Upper lobe of right lung (tissue), 1 donor: ENCODE results near the gene HNRNPH2. TPM values are rescaled to one million over a fixed set of nuclear protein-coding genes. Genes with fewer than 3 reads are reported as not detected.

Experiments
- ATAC-seq: fragments of 200-7000 bp; cut with Tn5 transposase; one replicate; pipeline ENCODE4 v1.9.1; 2020; ENCODE audit warnings: mild to moderate bottlenecking, moderate library complexity
- DNase-seq: peaks from one replicate; pipeline ENCODE4 v3.0.0-alpha.2; 2020
- H3K27ac ChIP-seq: fragments of 200-600 bp; one replicate; pipeline ENCODE4 v1.8.0; 2022
- H3K27me3 ChIP-seq: fragments of 200-600 bp; one replicate; pipeline ENCODE4 v1.8.0; 2022; ENCODE audit warnings: mild to moderate bottlenecking
- H3K36me3 ChIP-seq: fragments of 200-600 bp; one replicate; pipeline ENCODE4 v1.8.0; 2022
- H3K4me1 ChIP-seq: fragments of 200-600 bp; one replicate; pipeline ENCODE4 v1.8.0; 2022
- H3K4me3 ChIP-seq: fragments of 200-600 bp; one replicate; pipeline ENCODE4 v1.8.0; 2022; ENCODE audit warnings: mild to moderate bottlenecking
- H3K9me3 ChIP-seq: fragments of 200-600 bp; one replicate; pipeline ENCODE4 v1.8.0; 2022
- intact Hi-C: fragments of 100-400 bp; cut with DNase I; formaldehyde crosslinking; loops from one replicate; pipeline ENCODE4 v1.11.0; 2022
- total RNA-seq: library from RNA; stranded (reverse); fragmentation: NEBNext Ultra II Directional; extraction: Animal tissue kit (Norgen Biotek cat#: 25700); gene quantifications from one replicate; pipeline ENCODE4 v1.2.1, GENCODE V29; 2021
- TF ChIP-seq, protein P1 (sequence below): fragments of 200-600 bp; IDR thresholded peaks from one replicate; pipeline ENCODE4 v1.8.0; 2022; ENCODE audit warnings: antibody characterized with exemption
- donor health status: DM: no; HTN: yes; CAD: no; lungs with severe emphysema.

HNRNPH2 gene
- total RNA-seq, 1 donor from 2014 or later = 67.1 TPM

GRCh38 chrX:101417981-101418841, 10.2 kb downstream of the HNRNPH2 start:
- H3K9me3 ChIP-seq = no peaks in the 10 kb centered on the region
- H3K27ac ChIP-seq = peak overlapping the region; percentile 94
- TF ChIP-seq, protein P1, sequence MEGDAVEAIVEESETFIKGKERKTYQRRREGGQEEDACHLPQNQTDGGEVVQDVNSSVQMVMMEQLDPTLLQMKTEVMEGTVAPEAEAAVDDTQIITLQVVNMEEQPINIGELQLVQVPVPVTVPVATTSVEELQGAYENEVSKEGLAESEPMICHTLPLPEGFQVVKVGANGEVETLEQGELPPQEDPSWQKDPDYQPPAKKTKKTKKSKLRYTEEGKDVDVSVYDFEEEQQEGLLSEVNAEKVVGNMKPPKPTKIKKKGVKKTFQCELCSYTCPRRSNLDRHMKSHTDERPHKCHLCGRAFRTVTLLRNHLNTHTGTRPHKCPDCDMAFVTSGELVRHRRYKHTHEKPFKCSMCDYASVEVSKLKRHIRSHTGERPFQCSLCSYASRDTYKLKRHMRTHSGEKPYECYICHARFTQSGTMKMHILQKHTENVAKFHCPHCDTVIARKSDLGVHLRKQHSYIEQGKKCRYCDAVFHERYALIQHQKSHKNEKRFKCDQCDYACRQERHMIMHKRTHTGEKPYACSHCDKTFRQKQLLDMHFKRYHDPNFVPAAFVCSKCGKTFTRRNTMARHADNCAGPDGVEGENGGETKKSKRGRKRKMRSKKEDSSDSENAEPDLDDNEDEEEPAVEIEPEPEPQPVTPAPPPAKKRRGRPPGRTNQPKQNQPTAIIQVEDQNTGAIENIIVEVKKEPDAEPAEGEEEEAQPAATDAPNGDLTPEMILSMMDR = no peak
- no peaks in the 10 kb centered on the region for H3K27me3 ChIP-seq
- H3K4me1 ChIP-seq = no peaks in the 10 kb centered on the region
- H3K4me3 ChIP-seq = peak overlapping the region; percentile 61
- peak; percentile 90 for ATAC-seq
- no peaks in the 10 kb centered on the region for H3K36me3 ChIP-seq
- intact Hi-C loops = no loop called here
- peak; percentile 87 for DNase-seq

- Histone ChIP-seq H3K27me3 (no peaks in the 10 kb centered on the region), H3K4me3 (no peak overlapping the region), H3K4me1 (no peaks in the 10 kb centered on the region), H3K27ac (peak overlapping the region; percentile 94), H3K36me3 (no peaks in the 10 kb centered on the region), H3K9me3 (no peaks in the 10 kb centered on the region)
- TF ChIP-seq, protein P1 = no peak
- intact Hi-C loops = no loop called here
- ATAC-seq (no peak), DNase-seq (no peak)
Measured at GRCh38 chrX:101419489-101419888, 11.5 kb downstream of the HNRNPH2 start.

DNA sequence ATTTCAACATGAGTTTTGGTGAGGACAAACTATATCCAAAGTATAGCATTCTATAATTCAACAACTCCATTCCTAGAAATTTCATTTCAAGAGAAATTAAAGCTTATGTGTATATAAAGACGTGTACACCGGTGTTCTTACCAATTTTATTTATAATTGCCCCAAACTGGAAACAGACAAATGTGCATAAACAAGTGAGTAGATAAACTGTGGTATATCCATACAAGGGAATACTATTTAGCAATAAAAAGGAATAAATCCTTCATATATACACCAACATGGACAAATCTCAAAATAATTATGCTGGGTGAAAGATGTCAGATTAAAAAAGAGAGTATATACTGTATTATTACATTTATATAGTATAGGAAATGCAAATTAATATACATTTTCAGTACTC, 19.9 kb downstream of the HNRNPH2 start:
- intact Hi-C loops = no loop called here
- DNase-seq = no peak
- TF ChIP-seq, protein P1 = no peak
- Histone ChIP-seq H3K27ac (no peak overlapping the region), H3K36me3 (peaks cover 12% of the 10 kb centered on the region), H3K9me3 (no peaks in the 10 kb centered on the region), H3K4me3 (no peak overlapping the region), H3K4me1 (no peaks in the 10 kb centered on the region), H3K27me3 (no peaks in the 10 kb centered on the region)
- ATAC-seq = no peak

- no peaks in the 10 kb centered on the region for H3K9me3 ChIP-seq
- TF ChIP-seq, protein P1 = no peak
- DNase-seq (no peak), ATAC-seq (no peak)
- intact Hi-C loops = no loop called here
- peaks cover 12% of the 10 kb centered on the region for H3K36me3 ChIP-seq
- H3K27me3 ChIP-seq = no peaks in the 10 kb centered on the region
- H3K27ac ChIP-seq = no peak overlapping the region
- no peaks in the 10 kb centered on the region for H3K4me1 ChIP-seq
- no peak overlapping the region for H3K4me3 ChIP-seq
Measured at GRCh38 chrX:101429934-101430333, 21.9 kb downstream of the HNRNPH2 start.

GRCh38 chrX:101430457-101431078, 22.5 kb downstream of the HNRNPH2 start:
- Histone ChIP-seq H3K36me3 (peaks cover 12% of the 10 kb centered on the region), H3K4me3 (no peak overlapping the region), H3K9me3 (no peaks in the 10 kb centered on the region), H3K4me1 (no peaks in the 10 kb centered on the region), H3K27ac (no peak overlapping the region), H3K27me3 (no peaks in the 10 kb centered on the region)
- ATAC-seq (no peak), DNase-seq (no peak)
- TF ChIP-seq, protein P1 = no peak
- intact Hi-C loops = no loop called here
